GM19023 (cell line): ENCODE results near the gene TMEM158.

Experiments
- ATAC-seq: cut with Tn5 transposase; IDR thresholded peaks from one replicate; pipeline ENCODE4 v1.9.1; 2021; ENCODE audit warnings: mild to moderate bottlenecking, moderate library complexity; ENCODE audit not compliant: unreplicated experiment

Gene TMEM158

DNA sequence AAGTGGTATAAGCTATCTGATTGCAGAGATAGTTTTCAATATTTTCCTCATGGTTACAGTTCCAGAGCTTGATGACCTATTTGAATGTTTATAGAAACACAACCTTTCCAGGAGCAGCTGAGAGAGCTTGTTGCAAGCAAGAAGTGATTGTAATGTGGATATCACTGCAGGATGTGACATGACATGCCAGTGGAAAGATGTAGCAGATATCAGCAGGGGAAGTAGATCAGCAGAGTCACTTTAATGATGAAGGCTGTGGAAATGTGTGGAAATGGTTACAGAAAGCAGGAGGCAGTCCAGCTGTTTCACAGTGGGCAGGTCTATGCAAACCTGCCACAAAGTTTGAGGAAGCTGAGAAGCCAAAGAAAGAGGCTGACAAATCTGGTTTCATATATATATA, 21.0 kb downstream of the TMEM158 start:
- no peak for ATAC-seq

DNA sequence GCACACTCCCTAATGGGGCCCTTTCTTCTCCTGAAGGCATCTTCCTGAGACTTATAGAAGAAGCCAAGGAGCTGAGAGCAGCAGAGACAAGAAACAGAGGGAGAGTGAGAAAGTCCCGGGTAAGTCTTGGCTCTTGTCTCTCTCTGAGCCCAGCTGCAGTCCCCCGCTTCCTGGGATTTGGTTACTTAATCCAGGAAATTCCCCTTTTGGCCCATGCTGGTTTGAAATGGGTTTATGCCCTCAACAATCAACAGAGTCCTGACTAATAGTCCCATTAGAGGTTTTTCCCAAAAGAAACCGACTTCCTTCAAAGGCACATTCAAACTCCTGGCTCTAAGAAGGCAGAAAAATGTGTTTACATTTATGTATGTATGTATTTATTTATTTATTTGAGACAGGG, 22.0 kb downstream of the TMEM158 start:
- no peak for ATAC-seq

DNA sequence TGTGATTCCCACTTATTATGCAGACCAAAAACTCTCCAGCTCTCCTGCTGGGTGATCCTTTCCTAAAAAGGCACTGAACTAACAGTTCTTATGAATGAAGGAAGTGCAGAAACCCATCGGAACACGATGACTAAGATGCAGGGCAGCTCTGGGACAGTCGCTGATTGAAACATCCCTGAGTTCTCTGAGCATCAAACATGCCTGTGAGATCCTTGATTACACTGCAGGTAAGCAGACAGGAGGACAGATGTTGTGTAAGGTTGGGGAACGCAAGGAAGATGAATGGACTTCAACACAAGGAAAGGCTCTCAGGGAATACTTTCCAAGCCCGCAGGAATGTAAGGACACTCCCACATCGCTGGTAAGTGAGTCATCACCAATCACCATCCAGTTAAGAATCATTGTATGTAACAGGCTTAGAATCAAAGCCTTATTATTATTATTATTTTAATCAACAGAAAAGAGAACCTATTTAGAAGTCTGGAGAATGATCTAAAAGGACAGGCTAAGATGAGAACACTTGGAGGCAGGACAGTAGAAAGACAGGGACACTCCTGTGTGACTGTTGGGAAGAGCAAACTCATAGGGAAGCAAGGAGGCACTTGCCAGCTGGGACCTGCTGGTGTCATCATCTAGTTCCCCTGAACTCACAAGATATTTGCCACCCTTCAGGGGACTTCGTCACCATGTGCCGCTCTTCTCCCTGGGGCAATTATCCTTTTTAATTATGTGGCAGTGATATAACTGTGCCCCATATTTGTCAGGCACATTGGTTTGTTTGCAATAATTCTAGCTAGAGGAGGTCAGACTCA, 26.0 kb downstream of the TMEM158 start:
- no peak for ATAC-seq

DNA sequence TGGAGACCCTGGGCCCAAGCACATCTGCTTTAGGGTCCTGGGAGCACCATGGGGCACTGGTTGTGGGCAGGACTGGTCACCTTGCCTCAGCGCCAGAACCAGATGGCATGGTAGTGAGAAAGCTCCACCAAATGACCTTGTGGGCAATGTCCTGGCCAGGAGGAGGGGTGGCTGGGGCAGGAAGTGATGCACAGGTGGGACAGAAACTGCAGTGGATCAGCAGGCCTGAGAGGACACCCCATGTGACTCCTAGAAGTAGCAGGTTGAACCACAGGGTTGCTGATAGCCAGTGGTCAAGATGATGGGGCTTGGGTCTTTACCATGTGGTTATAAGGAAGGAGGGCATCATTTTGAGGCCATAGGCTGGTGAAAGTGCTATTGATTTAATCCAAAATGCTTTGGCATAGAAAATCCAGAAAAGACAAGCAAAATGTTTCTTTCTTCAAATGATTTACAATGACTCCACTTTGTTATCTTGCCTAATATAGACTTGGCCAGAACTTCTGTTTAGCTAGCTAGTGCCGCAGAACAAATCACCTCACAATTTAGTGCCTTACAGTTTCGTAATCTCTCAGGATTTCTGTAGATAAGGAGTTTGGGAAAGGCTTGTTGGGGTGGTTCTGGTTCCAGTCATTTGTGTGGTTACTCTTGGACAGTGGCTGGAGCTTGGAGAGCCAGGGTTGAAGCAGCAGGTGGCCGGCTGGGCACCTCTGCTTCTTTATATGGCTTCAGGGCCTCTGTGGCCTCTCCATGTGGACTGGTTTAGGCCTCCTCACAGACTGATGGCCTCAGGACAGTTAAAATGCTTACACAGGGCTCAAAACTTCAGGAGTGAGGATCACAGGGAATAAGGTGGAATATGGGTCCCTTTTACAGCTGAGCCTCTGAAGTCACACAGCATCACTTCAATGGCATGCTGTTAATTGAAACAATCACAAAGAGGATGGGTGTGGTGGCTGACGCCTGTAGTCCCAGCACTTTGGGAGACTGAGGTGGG, 27.5 kb downstream of the TMEM158 start:
- ATAC-seq, result no peak

DNA sequence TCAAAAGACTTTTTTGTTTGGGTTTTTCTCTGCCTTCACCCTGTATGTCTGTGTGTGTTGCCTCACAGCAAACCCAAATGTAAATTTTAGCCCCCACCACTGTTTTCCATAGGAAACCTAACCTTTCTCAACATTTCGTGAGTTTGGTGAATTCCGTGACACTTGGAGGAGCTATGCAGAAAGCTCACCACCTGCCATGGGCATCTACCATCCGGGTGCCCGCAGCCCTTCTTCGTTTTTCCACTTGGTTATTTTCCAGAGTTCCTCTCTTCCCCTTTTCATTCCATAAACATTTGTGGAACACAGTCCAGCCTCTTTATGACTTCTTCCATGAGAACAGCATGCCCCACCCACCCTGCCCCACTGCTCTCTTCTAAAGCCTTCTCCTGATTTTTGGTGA, 31.3 kb downstream of the TMEM158 start:
- ATAC-seq, result no peak

DNA sequence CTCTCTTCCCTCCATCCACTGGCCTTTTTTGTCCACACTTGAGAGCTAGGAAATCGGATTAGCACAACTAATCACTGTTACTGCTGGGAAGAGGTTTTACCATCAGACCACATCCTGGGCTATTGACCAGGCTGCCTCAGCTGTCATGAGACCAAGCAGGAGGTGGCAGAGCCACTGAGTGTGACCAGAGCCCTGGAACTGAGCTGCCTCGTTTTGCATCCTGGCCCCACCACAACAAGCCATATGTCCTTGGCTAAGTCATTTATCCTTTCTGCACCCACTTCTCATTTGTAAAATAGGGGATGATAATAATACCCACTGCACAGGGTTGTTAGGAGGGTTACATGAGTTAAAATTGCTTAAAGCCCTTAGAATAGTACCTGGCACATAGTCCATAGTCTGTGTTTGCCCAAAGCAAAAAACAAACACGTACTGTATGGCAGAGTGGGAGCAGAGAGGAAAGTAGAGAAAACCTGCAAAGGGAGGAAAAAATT, 34.1 kb downstream of the TMEM158 start:
- ATAC-seq, result no peak

DNA sequence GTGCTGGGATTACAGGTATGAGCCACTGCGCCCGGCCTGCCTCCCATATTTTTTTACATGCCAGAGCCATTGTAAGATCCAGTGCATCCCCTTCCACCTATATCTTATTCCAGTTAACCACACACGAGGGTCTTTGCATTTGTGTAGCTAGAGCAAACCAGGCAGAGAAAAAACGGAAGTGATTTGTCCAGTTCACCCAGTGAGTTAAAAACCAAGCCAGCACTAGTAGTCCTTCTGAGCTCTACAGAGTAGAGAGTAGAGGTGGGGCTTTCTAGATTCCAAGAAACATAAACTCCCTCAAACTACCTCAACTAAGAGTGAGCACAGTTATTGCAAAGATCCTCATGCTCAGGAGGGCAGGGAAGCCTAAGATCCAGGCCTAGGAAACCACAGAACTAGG, 34.7 kb downstream of the TMEM158 start:
- no peak for ATAC-seq

DNA sequence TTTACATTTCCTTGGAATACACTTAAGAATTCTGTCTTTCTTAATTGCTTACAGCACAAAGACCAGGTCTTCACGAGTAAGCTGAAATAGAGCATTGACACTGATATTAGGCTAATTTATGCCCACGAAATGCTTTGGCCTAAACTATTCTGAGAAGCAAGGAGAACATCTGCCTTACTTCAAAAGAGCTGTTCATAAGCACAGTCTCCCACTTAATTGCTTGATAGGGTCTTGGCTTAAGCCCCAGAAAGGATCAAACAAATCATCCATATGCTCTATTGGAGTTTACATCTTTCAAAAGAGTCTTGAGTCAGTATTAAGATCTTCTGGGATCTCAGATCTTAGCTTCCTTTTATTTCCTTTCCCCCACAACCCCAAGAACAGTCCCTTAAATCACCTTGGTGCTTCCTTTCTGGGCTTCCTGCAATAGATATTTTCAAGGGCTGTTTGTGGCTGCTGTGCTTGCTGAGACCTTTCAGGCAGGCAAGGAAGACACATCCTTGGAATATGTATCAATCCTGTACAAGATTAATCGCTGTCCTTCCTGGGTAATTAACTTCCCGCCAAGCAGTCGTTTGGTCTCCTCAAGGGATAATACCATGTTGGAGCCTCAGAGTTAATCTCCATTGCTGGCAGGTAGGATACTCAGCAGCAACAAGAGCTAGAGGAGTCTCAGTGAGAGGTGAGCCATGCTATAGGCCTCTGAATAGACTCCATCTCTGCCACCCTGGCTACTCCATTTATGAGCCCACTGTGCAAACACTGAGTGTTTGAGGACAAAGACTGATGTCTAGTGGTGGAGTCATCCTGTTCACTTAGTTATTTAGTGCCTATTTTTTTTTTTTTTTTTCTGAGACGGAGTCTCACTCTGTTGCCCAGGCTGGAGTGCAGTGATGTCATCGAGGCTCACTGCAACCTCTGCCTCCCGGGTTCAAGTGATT, 37.1 kb downstream of the TMEM158 start:
- ATAC-seq, result no peak

DNA sequence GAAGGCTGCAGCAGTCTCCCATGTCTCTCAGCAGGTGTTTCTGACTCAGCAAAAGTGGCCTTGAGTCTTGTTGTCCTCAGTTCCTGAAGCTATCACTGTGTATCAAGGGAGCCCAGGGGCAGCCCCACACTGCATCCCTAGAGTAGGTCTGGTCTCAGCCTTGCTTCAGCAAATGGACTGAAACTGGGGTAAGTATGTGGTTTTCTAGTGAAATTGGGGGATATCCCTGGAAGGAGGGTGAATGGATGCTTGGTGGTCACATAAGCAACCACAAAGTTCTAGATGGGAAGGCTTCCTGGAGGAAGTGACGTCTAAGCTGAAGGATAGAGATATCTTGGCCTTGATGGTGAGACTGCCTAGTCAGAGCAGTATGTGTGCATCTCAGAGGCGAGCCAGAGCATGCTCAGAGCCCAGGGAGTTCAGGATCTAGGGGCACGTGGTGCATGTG, 38.4 kb downstream of the TMEM158 start:
- peak; percentile 55 for ATAC-seq

DNA sequence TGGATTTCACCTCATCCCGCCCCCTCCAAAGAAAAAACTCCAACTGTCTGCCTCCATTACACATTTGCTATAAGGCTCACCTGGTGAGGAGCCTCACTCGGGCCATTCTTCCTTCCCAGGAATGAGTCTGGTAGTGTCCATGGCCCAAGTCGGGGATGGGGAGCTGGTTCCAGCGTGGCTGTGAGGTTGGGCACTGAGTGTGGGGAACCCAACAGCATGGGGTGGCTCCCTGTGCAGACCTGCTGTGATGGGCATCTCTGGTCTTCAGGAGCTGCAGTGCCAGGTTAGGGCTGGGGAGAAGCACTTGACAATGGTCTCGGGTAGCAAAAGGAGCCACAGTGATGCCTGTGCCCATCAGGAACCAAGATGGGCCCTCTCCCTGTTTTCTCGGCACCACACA, 39.2 kb downstream of the TMEM158 start:
- no peak for ATAC-seq

DNA sequence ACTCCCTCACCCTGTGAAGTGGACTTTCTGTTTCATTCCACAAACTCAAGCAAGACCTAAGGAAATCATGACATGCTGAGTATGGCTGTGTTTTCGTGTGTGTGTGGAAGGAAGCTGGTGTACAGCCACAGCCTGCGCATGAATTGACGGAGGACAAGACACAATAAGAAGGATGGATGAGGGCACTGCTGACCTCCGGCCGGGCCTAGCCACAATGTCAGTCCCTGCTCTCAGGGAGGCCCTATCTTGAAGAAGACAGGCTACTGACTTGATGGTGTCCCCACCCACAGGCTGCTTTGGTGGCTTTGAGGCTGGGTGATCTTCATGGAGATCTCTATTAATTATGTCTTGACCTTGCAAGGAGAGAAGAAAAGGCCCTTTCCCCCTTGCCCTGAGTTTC, 40.6 kb downstream of the TMEM158 start:
- no peak for ATAC-seq

DNA sequence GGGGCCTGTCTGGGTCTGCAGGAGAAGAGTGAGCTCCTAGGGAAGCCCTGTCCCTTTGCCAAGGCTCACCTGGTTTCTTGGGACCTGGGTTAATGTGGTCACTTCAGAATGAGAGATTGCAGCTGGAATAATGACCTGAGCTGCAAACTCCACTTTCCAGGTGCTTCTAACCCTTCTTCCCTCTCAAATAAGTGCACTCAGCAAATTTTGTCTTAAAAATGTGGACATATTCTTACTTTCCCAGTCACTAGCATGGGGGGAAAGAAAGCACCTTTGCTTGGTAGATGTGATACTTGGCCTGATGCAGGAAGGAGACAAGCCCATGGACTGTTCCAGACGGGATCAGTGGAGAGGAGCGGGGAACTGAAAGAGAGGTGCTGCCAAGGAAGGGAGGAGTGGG, 41.0 kb downstream of the TMEM158 start:
- ATAC-seq, result no peak

DNA sequence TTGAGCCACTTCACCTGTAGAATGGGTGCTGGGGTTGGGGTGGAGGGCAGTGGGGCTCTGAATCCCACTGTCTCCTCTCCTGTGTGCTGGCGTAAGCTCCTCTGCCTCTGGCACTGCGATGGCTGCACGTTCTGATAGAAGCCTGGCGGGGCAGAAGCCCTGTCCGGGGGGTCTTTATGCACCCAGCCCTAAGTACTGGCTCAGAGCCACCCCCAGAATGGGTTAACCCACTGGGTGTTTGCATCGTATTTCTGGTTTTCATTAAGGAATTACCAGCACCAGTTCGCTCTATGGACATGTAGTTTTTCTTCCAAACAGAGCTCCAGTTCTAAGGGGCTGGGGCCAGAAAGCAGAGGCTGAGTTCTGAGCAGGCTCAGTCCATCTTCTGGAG, 42.2 kb downstream of the TMEM158 start:
- no peak for ATAC-seq

DNA sequence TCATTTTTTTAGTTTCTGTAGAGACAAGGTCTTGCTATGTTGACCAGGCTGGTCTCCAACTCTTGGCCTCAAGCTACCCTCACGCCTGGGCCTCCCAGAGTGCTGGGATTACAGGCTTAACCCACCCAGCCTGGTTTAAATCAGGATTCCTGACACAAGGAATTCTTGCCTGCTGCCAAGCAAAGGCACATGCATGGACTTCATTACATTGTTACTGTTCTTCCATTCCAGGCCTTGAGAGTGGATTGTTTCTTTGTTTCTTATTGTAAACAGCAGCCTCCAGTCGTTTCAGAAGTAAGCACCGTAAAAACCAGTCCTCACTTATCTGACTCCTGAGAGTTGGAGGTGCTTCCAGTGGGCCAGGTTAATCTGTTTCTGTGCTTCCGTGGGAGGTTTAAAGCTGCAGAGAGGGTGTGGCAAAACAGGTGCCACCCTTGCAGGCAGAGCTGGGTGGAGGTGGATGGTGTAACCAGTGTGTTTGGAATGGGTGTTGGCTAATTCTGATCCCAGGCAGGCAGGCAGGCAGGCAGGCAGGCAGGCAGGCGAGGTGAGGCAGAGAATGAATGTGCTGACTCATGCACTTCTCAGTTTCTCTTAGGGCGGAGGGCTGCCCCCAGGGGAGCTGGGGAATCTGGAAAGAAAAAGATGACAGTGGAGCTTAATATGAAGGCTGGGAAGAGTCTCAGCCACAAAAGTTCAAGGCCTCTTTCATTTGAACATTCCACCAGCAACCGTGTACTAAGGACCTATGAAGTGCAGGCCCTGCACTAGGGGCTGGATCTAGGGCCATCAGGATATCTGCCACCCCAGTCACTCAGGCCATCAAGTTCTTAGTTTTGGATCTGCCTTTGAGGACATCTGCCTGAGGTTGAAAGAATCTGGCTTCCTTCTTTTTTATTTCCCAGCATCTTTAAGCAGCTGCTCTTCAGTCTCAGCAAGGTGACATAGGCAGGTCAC, 42.9 kb downstream of the TMEM158 start:
- no peak for ATAC-seq

DNA sequence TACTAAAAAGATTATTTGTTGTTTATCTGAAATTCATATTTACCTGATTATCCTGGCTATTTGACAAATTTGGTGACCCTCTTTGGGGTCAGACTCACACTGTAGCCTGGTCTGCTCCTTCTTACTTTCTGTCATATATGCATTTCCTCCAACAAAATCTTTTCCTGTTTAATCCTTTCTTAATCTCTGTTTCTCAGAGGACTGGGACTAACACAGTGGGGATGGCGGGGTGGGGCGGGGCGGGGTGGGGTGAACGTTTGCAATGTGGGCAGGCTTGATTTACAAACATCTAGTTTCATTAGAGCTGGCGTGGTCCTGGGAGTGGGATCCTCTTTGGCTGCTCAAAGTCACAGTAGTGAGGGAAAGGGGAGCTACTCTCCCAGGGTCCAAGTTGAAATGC, 44.6 kb downstream of the TMEM158 start:
- no peak for ATAC-seq

DNA sequence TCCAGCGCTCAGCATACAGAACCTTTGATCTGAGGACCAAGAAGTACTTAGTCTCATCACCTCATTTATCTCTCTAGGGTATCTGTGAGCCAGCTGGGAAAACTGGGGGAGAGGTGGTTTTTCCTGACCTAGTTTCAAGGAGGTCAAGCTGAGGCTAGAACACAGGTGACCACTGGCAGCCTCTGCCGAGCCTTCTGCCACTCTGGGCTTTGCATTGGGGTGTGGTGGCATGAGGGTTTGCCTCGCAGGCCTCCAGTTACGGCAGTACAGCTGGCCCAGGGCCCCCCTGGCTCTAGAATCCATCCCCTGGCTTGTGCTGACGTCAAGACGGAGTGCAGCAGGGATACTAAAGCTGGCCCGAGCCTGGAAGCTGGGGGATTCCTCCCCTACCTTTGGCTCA, 45.2 kb downstream of the TMEM158 start:
- no peak for ATAC-seq

DNA sequence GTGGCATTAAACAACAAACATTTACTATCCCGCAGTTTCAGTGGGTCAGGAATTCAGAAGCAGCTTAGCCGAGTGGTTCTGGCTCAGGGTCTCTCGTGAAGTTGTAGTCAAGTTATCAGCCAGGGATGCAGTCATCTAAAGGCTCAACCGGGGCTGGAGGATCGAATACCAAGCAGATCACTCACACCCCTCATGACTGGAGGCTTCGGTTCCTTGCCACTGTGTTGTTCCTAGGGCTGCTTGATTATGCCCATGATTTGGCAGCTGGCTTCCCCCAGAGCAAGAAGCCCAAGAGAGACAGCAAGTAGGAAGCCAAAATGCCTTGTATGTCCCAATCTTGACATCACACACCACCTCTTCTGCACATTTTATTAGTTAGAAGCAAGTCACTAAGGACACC, 46.0 kb downstream of the TMEM158 start:
- ATAC-seq, result no peak

DNA sequence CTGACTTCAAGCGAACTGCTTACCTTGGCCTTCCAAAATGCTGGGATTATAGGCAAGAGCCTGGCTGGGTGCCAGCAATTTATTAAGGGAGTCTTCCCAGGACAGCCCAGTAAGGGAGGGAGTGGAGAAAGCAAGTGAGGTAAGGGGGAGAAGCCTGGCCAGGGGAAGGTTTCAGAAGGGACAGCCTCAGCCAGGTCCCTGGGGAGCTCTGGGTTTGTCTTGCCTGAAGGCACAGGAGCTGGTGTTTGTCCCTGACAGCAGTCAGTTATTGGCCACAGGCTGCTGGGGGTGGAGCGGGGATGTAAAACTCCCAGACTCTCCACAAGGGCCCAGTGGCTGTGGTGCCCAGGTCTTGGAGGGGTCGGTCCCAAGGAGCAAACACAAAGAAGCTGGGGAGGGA, 46.9 kb downstream of the TMEM158 start:
- no peak for ATAC-seq

DNA sequence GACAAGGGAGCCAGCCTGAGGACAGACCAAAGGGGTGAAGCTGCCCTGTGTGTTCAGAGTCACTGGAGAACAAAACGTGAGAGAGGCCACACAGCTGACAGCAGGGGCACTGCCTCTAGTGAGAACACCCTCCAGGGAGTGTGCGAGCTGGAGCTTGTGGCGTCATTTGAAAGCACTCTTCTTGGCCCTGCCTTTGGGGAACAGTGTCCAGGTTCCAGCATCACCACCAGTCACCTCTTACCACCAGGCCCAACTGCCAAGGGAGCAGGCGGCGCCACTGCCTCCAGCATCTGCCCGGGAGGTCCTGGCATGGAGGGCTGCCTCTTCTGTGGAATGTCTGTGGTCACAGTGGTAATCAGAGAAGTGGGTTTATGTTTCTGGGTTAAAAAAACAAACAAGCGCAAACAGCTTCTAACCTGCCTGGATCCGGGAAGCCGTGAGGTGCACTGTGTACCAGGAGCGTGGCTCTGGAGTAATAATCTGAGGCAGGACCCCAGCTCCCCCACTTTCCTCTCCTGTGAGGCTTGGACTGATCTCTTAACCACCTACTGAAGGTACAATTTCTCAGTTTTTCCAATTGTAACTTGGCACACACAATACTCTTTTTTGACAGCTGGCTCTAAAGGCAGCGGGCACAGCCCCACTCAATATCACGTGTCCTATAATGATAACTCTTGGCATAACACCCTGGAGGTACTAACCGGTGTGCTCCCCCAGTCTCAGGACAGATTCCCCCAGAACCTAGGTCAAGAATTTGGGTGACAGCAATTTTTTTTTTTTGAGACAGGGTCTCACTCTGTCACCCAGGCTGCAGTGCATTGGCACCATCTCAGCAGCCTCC, 47.7 kb downstream of the TMEM158 start:
- ATAC-seq, result no peak
